ENCODE measurements around the gene ANO6. TPM values are rescaled to one million over a fixed set of nuclear protein-coding genes. Genes with fewer than 3 reads are reported as not detected.

Gene ANO6
- total RNA-seq, 1 donor from 2014 or later, result 85.0 TPM

DNA sequence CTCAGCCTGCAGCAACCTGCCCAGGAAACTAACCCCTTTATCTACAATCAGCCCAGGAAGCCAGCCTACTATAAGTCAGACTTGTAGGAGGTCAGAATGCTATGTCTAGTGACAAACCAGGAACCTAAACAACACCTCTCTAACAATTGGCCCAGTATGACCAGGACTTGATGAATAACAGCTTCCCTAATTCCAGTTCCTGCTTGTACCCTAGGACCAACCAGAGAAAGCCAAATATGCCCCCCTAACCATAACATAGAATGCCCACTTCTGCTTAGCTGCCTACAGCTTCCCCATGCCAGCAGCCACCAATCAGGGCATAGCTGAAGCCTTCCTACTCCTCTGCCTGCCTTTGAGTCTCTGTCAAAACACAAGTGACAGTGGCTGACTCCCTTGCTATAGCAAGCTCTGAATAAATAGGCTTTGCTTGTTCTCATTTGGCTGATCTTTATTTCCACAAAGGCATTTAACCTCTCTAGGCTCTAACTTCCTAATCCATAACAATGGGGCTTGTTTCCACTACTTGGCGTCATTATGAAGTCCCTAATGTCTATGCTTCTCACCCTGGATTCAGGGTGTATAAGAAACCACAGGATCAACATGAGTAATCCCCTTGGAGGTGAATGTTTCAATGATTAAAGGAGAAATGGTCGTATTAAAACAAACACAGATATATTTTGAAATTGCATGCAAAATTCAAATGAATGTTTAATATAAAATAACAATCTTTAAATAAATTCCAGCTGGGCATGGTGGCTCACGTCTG lies 220.2 kb downstream of the ANO6 start:
- no peaks in the 10 kb centered on the region for H3K9me3 ChIP-seq
- DNase-seq (no peak), ATAC-seq (peak; percentile 93)
- no peak overlapping the region for H3K4me3 ChIP-seq
- H3K27ac ChIP-seq, result no peak overlapping the region
- TF ChIP-seq, protein P1, sequence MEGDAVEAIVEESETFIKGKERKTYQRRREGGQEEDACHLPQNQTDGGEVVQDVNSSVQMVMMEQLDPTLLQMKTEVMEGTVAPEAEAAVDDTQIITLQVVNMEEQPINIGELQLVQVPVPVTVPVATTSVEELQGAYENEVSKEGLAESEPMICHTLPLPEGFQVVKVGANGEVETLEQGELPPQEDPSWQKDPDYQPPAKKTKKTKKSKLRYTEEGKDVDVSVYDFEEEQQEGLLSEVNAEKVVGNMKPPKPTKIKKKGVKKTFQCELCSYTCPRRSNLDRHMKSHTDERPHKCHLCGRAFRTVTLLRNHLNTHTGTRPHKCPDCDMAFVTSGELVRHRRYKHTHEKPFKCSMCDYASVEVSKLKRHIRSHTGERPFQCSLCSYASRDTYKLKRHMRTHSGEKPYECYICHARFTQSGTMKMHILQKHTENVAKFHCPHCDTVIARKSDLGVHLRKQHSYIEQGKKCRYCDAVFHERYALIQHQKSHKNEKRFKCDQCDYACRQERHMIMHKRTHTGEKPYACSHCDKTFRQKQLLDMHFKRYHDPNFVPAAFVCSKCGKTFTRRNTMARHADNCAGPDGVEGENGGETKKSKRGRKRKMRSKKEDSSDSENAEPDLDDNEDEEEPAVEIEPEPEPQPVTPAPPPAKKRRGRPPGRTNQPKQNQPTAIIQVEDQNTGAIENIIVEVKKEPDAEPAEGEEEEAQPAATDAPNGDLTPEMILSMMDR (IDR thresholded peaks at IDR 0.05), result no peak
- no peaks in the 10 kb centered on the region for H3K4me1 ChIP-seq
- intact Hi-C loops (cut with DNase I), result no loop called here
- peaks cover 4% of the 10 kb centered on the region for H3K36me3 ChIP-seq
- H3K27me3 ChIP-seq, result no peaks in the 10 kb centered on the region

- TF ChIP-seq, protein P1 (IDR thresholded peaks at IDR 0.05), result no peak
- H3K27me3 ChIP-seq, result no peaks in the 10 kb centered on the region
- no peak for DNase-seq
- intact Hi-C loops (cut with DNase I), result no loop called here
- no peaks in the 10 kb centered on the region for H3K9me3 ChIP-seq
- H3K4me3 ChIP-seq, result no peak overlapping the region
- no peak overlapping the region for H3K27ac ChIP-seq
- ATAC-seq, result no peak
- H3K36me3 ChIP-seq, result no peaks in the 10 kb centered on the region
- H3K4me1 ChIP-seq, result no peaks in the 10 kb centered on the region
Measured at GRCh38 chr12:45439039-45439438, 223.1 kb downstream of the ANO6 start.

DNA sequence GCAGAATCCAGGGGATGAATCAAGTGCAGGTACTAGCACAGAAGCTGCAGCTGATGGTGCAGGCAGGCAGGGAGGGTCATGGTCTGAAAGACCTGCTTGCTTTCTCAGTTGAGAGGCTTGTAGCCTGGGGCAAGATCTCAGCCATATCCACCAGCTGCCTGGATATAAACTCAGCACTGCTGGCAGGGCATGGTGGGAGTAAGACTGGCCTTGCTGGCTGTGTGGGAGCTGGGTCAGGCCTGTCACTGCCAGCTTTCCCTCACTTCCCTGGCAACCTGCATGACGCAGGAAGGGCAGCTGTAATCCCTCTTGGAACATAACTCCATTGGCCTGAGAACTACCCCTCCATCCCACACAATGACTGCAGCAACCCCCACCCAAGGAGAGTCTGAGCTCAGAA lies 230.1 kb downstream of the ANO6 start:
- Histone ChIP-seq H3K27ac (no peak overlapping the region), H3K4me3 (no peak overlapping the region), H3K27me3 (no peaks in the 10 kb centered on the region), H3K36me3 (no peaks in the 10 kb centered on the region), H3K4me1 (no peaks in the 10 kb centered on the region), H3K9me3 (no peaks in the 10 kb centered on the region)
- DNase-seq, result no peak
- no peak for ATAC-seq
- intact Hi-C loops (cut with DNase I), result no loop called here
- TF ChIP-seq, protein P1 (IDR thresholded peaks at IDR 0.05), result no peak

DNA sequence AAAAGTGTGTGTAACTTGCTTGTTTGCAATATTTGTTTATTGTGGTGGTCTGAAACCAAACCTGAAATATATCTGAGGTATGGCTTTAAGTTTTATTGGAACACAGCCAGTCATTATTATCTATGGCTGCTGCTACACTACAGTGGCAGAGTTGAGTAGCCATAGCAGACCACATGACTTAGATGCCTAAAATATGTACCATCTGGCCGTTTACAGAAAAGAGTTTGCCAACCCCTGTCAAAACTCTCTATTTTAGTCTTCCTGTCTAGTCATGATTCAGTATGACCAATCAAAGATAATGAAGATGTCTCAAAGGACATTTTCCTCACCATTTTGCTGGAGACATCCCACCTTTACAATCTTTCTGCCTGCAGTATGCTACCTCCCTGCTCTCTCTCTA lies 242.3 kb downstream of the ANO6 start:
- Histone ChIP-seq H3K9me3 (no peaks in the 10 kb centered on the region), H3K27me3 (no peaks in the 10 kb centered on the region), H3K4me1 (no peaks in the 10 kb centered on the region), H3K4me3 (no peak overlapping the region), H3K36me3 (no peaks in the 10 kb centered on the region), H3K27ac (no peak overlapping the region)
- TF ChIP-seq, protein P1 (IDR thresholded peaks at IDR 0.05), result no peak
- DNase-seq (no peak), ATAC-seq (no peak)
- intact Hi-C loops (cut with DNase I), result no loop called here

DNA sequence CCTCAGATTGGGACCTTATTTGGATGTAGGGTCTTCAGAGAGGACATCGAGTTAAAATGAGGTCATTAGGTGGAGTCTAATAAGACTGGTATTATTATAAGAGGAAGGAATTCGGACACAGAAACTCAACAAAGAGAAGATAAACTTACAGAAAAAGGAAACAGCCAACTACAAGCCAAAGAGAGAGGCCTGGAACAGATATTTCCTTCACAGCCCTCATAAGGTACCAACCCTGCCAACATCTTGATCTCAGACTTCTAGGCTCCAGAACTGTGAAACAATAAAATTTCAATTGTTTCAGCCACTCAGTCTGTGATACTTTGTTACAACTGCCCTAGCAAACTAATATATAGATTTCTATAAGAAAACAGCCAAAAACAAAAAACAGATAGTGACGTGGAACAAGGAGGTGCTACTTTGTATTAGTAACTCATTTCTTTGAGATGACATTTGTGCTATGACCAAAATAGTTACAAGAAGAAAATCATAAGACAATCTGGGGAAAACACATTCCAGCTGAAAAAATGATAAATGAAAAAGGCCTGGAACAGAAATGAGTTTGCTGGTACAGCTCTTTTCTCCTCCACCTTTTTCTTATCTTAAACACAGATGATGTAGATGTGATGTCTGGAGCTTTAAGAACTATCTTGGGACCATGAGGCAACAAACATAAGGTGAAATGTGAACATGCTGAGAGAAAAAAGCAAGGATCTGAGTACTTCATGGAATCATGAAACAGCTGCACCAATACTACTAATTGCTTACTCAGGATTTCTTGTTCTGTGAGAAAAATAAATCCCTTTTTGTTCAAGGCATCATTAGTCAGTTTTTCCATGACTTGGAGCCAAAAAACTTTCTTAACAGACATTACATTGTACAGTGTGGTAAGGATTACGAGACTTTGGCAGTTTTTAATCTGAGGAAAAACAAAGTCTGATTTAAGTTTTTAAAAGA lies 243.2 kb downstream of the ANO6 start:
- Histone ChIP-seq H3K4me1 (no peaks in the 10 kb centered on the region), H3K9me3 (no peaks in the 10 kb centered on the region), H3K27ac (no peak overlapping the region), H3K4me3 (no peak overlapping the region), H3K36me3 (no peaks in the 10 kb centered on the region), H3K27me3 (no peaks in the 10 kb centered on the region)
- DNase-seq, result no peak
- TF ChIP-seq, protein P1 (IDR thresholded peaks at IDR 0.05), result no peak
- ATAC-seq, result no peak
- intact Hi-C loops (cut with DNase I), result no loop called here
